Caco-2 (cell line): ENCODE results near the gene PNPLA5. TPM values are rescaled to one million over a fixed set of nuclear protein-coding genes. Genes with fewer than 3 reads are reported as not detected.

Source experiments
- BruUV-seq: library from RNA; stranded (reverse); fragments of 400-500 nt; replicated peaks from 2 replicates; lab custom pipeline; 2021; lab: Mats Ljungman, UMichigan
- CTCF ChIA-PET: fragments of 300-600 bp; sonication (Branson Sonifier 250); formaldehyde crosslinking; loops from one replicate; lab custom pipeline; 2022; ENCODE audit warnings: antibody characterized with exemption; lab: Charles Lee
- POLR2A ChIA-PET: fragments of 300-600 bp; sonication (Branson Sonifier 250); formaldehyde crosslinking; loops from one replicate; lab custom pipeline; 2022; ENCODE audit warnings: antibody characterized with exemption; lab: Charles Lee
- DNase-seq, 2 experiments: peaks; one replicate each; pipeline versions ENCODE4 v3.0.0 to v3.0.0-alpha.2; 2020 to 2022
- H3K27me3 ChIP-seq: replicated peaks from 2 replicates; pipeline ENCODE4 v1.6.0; 2011; ENCODE audit warnings: low read length; ENCODE audit not compliant: control insufficient read depth, insufficient read depth
- H3K36me3 ChIP-seq: 2 replicates; pipeline ENCODE4 v1.5.1; 2011; ENCODE audit warnings: low read length; ENCODE audit not compliant: control insufficient read depth, insufficient read depth
- H3K4me1 ChIP-seq: fragments of 250-450 bp; sonication (Bioruptor Pico); 2 replicates; pipeline ENCODE4 v1.5.1; 2020; ENCODE audit warnings: mild to moderate bottlenecking
- H3K4me3 ChIP-seq: 2 replicates; pipeline ENCODE4 v1.5.1; 2011; ENCODE audit warnings: low read depth, mild to moderate bottlenecking, control low read depth, low read length
- H3K9me3 ChIP-seq: fragments of 250-450 bp; sonication (Bioruptor Pico); 2 replicates; pipeline ENCODE4 v1.5.1; 2020; ENCODE audit warnings: mild to moderate bottlenecking, moderate library complexity
- H3K27ac Mint-ChIP-seq: one replicate; pipeline ENCODE4 v1.8.0; 2022; ENCODE audit warnings: mixed read lengths; ENCODE audit not compliant: unreplicated experiment
- H3K27me3 Mint-ChIP-seq: one replicate; pipeline ENCODE4 v1.8.0; 2022; ENCODE audit warnings: mixed read lengths; ENCODE audit not compliant: insufficient read depth, unreplicated experiment
- H3K36me3 Mint-ChIP-seq: one replicate; pipeline ENCODE4 v1.8.0; 2022; ENCODE audit warnings: mild to moderate bottlenecking, mixed read lengths; ENCODE audit not compliant: insufficient read depth, unreplicated experiment
- H3K4me1 Mint-ChIP-seq: one replicate; pipeline ENCODE4 v1.8.0; 2022; ENCODE audit warnings: low read depth, mixed read lengths; ENCODE audit not compliant: unreplicated experiment
- H3K4me3 Mint-ChIP-seq: one replicate; pipeline ENCODE4 v1.8.0; 2022; ENCODE audit warnings: mild to moderate bottlenecking, moderate library complexity, mixed read lengths; ENCODE audit not compliant: unreplicated experiment
- H3K9me3 Mint-ChIP-seq: one replicate; pipeline ENCODE4 v1.8.0; 2022; ENCODE audit warnings: mixed read lengths; ENCODE audit not compliant: unreplicated experiment
- CTCF ChIP-seq, 2 experiments: fragments of 200-600 bp in 1 of 2; IDR thresholded peaks; 1 replicate in 1 of 2; 2 replicates in 1 of 2; pipeline versions ENCODE4 v1.5.1 to v1.8.0; 2011 to 2022; ENCODE audit warnings: antibody characterized with exemption in 1 of 2, control low read depth in 1 of 2, inconsistent platforms in 1 of 2, low read depth in 1 of 2, low read length in 1 of 2, mild to moderate bottlenecking in 1 of 2, moderate library complexity in 1 of 2; ENCODE audit not compliant: insufficient read depth in 1 of 2, severe bottlenecking in 1 of 2, unreplicated experiment in 1 of 2
- intact Hi-C: fragments of 100-400 bp; cut with micrococcal nuclease; formaldehyde crosslinking; loops from one replicate; pipeline ENCODE4 v1.10.0; 2022; ENCODE audit not compliant: unreplicated experiment
- total RNA-seq: library from RNA; stranded (reverse); gene quantifications from 2 replicates; pipeline ENCODE4 v1.2.3, GENCODE V29; 2022

Gene PNPLA5
- total RNA-seq, 1 experiment from 2014 or later, result not detected

GRCh38 chr22:43884600-43885318 is 7.1 kb downstream of the PNPLA5 start:
- intact Hi-C loops, result loop anchor here (5.0 kb wide), 1 partner anchor 63 kb away; no protein-coding TSS in a partner anchor
- Mint-ChIP-seq H3K27ac (no peak overlapping the region), H3K36me3 (no peaks in the 10 kb centered on the region), H3K4me3 (no peak overlapping the region), H3K9me3 (no peaks in the 10 kb centered on the region), H3K4me1 (no peaks in the 10 kb centered on the region), H3K27me3 (peaks cover 17% of the 10 kb centered on the region)
- BruUV-seq, result no TSS peak
- Histone ChIP-seq H3K4me3 (no peak overlapping the region), H3K36me3 (no peaks in the 10 kb centered on the region), H3K27me3 (no peaks in the 10 kb centered on the region), H3K4me1 (no peaks in the 10 kb centered on the region), H3K9me3 (no peaks in the 10 kb centered on the region)
- peak; percentile 73 to 84 for TF ChIP-seq CTCF (IDR thresholded peaks at IDR 0.05; ENCODE audit: insufficient read depth in 1 of 2, low read depth in 1 of 2, low read length in 1 of 2, severe bottlenecking in 1 of 2, unreplicated experiment in 1 of 2)
- peak; percentile 46 to 65 for DNase-seq
- CTCF ChIA-PET, result interaction anchor here (0.5 to 1.3 kb wide), 5 partner anchors 22 to 829 kb away, joined by 3 to 10 read pairs (median 5); no protein-coding TSS in a partner anchor
- POLR2A ChIA-PET, result no interaction called here

GRCh38 chr22:43883719-43884415 is 7.9 kb downstream of the PNPLA5 start:
- Histone ChIP-seq H3K27me3 (no peaks in the 10 kb centered on the region), H3K4me3 (no peak overlapping the region), H3K4me1 (no peaks in the 10 kb centered on the region), H3K9me3 (no peaks in the 10 kb centered on the region), H3K36me3 (no peaks in the 10 kb centered on the region)
- Mint-ChIP-seq H3K4me1 (no peaks in the 10 kb centered on the region), H3K27me3 (peaks cover 13% of the 10 kb centered on the region), H3K4me3 (no peak overlapping the region), H3K36me3 (no peaks in the 10 kb centered on the region), H3K9me3 (no peaks in the 10 kb centered on the region), H3K27ac (no peak overlapping the region)
- TF ChIP-seq CTCF (IDR thresholded peaks at IDR 0.05; ENCODE audit: insufficient read depth in 1 of 2, low read depth in 1 of 2, low read length in 1 of 2, severe bottlenecking in 1 of 2, unreplicated experiment in 1 of 2), result no peak
- ChIA-PET POLR2A (no interaction called here), CTCF (interaction anchor here (0.7 to 1.8 kb wide), 13 partner anchors 14 to 830 kb away, joined by 3 to 53 read pairs (median 6); partner anchors contain the start of gene PNPLA3)
- intact Hi-C loops, result no loop called here
- no TSS peak for BruUV-seq
- DNase-seq, result peak in 1 of 2 experiments; percentile 20

- no peaks in the 10 kb centered on the region for H3K9me3 Mint-ChIP-seq
- CTCF ChIA-PET, result interaction anchor here (0.6 to 1.8 kb wide), 11 partner anchors 15 to 742 kb away, joined by 3 to 53 read pairs (median 6); partner anchors contain the start of gene PNPLA3
- POLR2A ChIA-PET, result no interaction called here
Observed at GRCh38 chr22:43883012-43883661, 8.7 kb downstream of the PNPLA5 start.

More at GRCh38 chr22:43883012-43883661, 8.7 kb downstream of the PNPLA5 start:
- peaks cover 9% of the 10 kb centered on the region for H3K27me3 Mint-ChIP-seq
- H3K36me3 ChIP-seq, result no peaks in the 10 kb centered on the region
- H3K4me3 Mint-ChIP-seq, result no peak overlapping the region
- no peaks in the 10 kb centered on the region for H3K36me3 Mint-ChIP-seq
- no peak overlapping the region for H3K27ac Mint-ChIP-seq
- H3K9me3 ChIP-seq, result no peaks in the 10 kb centered on the region
- no peak overlapping the region for H3K4me3 ChIP-seq
- peak; percentile 68 to 71 for TF ChIP-seq CTCF (IDR thresholded peaks at IDR 0.05; ENCODE audit: insufficient read depth in 1 of 2, low read depth in 1 of 2, low read length in 1 of 2, severe bottlenecking in 1 of 2, unreplicated experiment in 1 of 2)
- H3K4me1 Mint-ChIP-seq, result no peaks in the 10 kb centered on the region
- no peaks in the 10 kb centered on the region for H3K4me1 ChIP-seq
- no TSS peak for BruUV-seq
- H3K27me3 ChIP-seq, result no peaks in the 10 kb centered on the region
- DNase-seq, result peak; percentile 64 to 73
- intact Hi-C loops, result no loop called here
